Measurements from ENCODE around the gene PLD2. TPM values are rescaled to one million over a fixed set of nuclear protein-coding genes. Genes with fewer than 3 reads are reported as not detected.

Gene PLD2
- total RNA-seq, 1 donor from 2014 or later = 49.3 TPM

GRCh38 chr17:4766723-4767122, 40.2 kb upstream of the PLD2 start:
- Mint-ChIP-seq H3K4me3 (ENCODE audit: unreplicated experiment) (no peak overlapping the region), H3K4me1 (ENCODE audit: unreplicated experiment) (no peaks in the 10 kb centered on the region), H3K27me3 (ENCODE audit: unreplicated experiment) (peaks cover 15% of the 10 kb centered on the region), H3K9me3 (ENCODE audit: unreplicated experiment) (no peaks in the 10 kb centered on the region), H3K27ac (ENCODE audit: unreplicated experiment) (no peak overlapping the region), H3K36me3 (ENCODE audit: unreplicated experiment) (no peaks in the 10 kb centered on the region)
- TF ChIP-seq CTCF (IDR thresholded peaks at IDR 0.05) = no peak
- no peak for DNase-seq (ENCODE audit: extremely low spot score, unreplicated experiment)

GRCh38 chr17:4768298-4768697, 38.7 kb upstream of the PLD2 start:
- DNase-seq (ENCODE audit: extremely low spot score, unreplicated experiment) = no peak
- Mint-ChIP-seq H3K9me3 (ENCODE audit: unreplicated experiment) (no peaks in the 10 kb centered on the region), H3K27ac (ENCODE audit: unreplicated experiment) (no peak overlapping the region), H3K27me3 (ENCODE audit: unreplicated experiment) (peaks cover 25% of the 10 kb centered on the region), H3K4me1 (ENCODE audit: unreplicated experiment) (no peaks in the 10 kb centered on the region), H3K4me3 (ENCODE audit: unreplicated experiment) (no peak overlapping the region), H3K36me3 (ENCODE audit: unreplicated experiment) (no peaks in the 10 kb centered on the region)
- TF ChIP-seq CTCF (IDR thresholded peaks at IDR 0.05) = no peak

- Mint-ChIP-seq H3K4me3 (ENCODE audit: unreplicated experiment) (no peak overlapping the region), H3K27ac (ENCODE audit: unreplicated experiment) (no peak overlapping the region), H3K36me3 (ENCODE audit: unreplicated experiment) (no peaks in the 10 kb centered on the region), H3K4me1 (ENCODE audit: unreplicated experiment) (no peaks in the 10 kb centered on the region), H3K9me3 (ENCODE audit: unreplicated experiment) (no peaks in the 10 kb centered on the region), H3K27me3 (ENCODE audit: unreplicated experiment) (peaks cover 26% of the 10 kb centered on the region)
- TF ChIP-seq CTCF (IDR thresholded peaks at IDR 0.05) = no peak
- DNase-seq (ENCODE audit: extremely low spot score, unreplicated experiment) = no peak
These were observed 37.3 kb upstream of the PLD2 start for GRCh38 chr17:4769628-4770027.

GRCh38 chr17:4771519-4772234, 35.3 kb upstream of the PLD2 start, which contains the start of gene TM4SF5:
TM4SF5 (plus strand) TSS chr17:4771886; CDS start chr17:4771923, 37 bp downstream.
- DNase-seq (ENCODE audit: extremely low spot score, unreplicated experiment) = no peak
- Mint-ChIP-seq H3K27me3 (ENCODE audit: unreplicated experiment) (peaks cover 23% of the 10 kb centered on the region), H3K9me3 (ENCODE audit: unreplicated experiment) (no peaks in the 10 kb centered on the region), H3K36me3 (ENCODE audit: unreplicated experiment) (no peaks in the 10 kb centered on the region), H3K27ac (ENCODE audit: unreplicated experiment) (no peak within 1 kb of the TSS), H3K4me1 (ENCODE audit: unreplicated experiment) (no peaks in the 10 kb centered on the region), H3K4me3 (ENCODE audit: unreplicated experiment) (no peak within 1 kb of the TSS)
- no peak for TF ChIP-seq CTCF (IDR thresholded peaks at IDR 0.05)

GRCh38 chr17:4772235-4772613, 34.7 kb upstream of the PLD2 start:
- no peak for TF ChIP-seq CTCF (IDR thresholded peaks at IDR 0.05)
- H3K9me3 Mint-ChIP-seq (ENCODE audit: unreplicated experiment) = no peaks in the 10 kb centered on the region
- no peak for DNase-seq (ENCODE audit: extremely low spot score, unreplicated experiment)
- no peaks in the 10 kb centered on the region for H3K4me1 Mint-ChIP-seq (ENCODE audit: unreplicated experiment)
- no peaks in the 10 kb centered on the region for H3K36me3 Mint-ChIP-seq (ENCODE audit: unreplicated experiment)
- H3K27me3 Mint-ChIP-seq (ENCODE audit: unreplicated experiment) = peaks cover 21% of the 10 kb centered on the region
- H3K27ac Mint-ChIP-seq (ENCODE audit: unreplicated experiment) = no peak overlapping the region
- no peak overlapping the region for H3K4me3 Mint-ChIP-seq (ENCODE audit: unreplicated experiment)

Measured in osteocyte (in vitro differentiated cells).